WTC11 (cell line): ENCODE measurements around the gene ADCY2. TPM values are rescaled to one million over a fixed set of nuclear protein-coding genes. Genes with fewer than 3 reads are reported as not detected.

Experiments
- ATAC-seq: fragments of 200-7000 bp; cut with Tn5 transposase; 2 replicates; pipeline ENCODE4 v1.10.0; 2021; ENCODE audit warnings: mild to moderate bottlenecking, moderate library complexity
- CTCF ChIA-PET: fragments of 300-600 bp; sonication (Branson Sonifier 250); formaldehyde crosslinking; loops from one replicate; lab custom pipeline; 2021; ENCODE audit warnings: antibody characterized with exemption; lab: Charles Lee
- POLR2A ChIA-PET: fragments of 350-600 bp; sonication (Branson Sonifier 250); formaldehyde crosslinking; loops from one replicate; lab custom pipeline; 2021; ENCODE audit warnings: antibody characterized with exemption; lab: Charles Lee
- DNase-seq: peaks from one replicate; pipeline ENCODE4 v3.0.0; 2021; ENCODE audit warnings: low spot score
- H3K27ac Mint-ChIP-seq: 2 replicates; pipeline ENCODE4 v1.8.0; 2021; ENCODE audit warnings: mixed read lengths
- H3K27me3 Mint-ChIP-seq: 2 replicates; pipeline ENCODE4 v1.8.0; 2021; ENCODE audit warnings: low read depth, mild to moderate bottlenecking, moderate library complexity, mixed read lengths
- H3K36me3 Mint-ChIP-seq: 2 replicates; pipeline ENCODE4 v1.8.0; 2021; ENCODE audit warnings: mixed read lengths
- H3K4me1 Mint-ChIP-seq: 2 replicates; pipeline ENCODE4 v1.8.0; 2022; ENCODE audit warnings: mixed read lengths
- H3K4me3 Mint-ChIP-seq: 2 replicates; pipeline ENCODE4 v1.8.0; 2021; ENCODE audit warnings: mild to moderate bottlenecking, moderate library complexity, mixed read lengths
- H3K9me3 Mint-ChIP-seq: 2 replicates; pipeline ENCODE4 v1.8.0; 2021; ENCODE audit warnings: mixed read lengths
- ATF2 ChIP-seq: sonication (generic); formaldehyde crosslinking; IDR thresholded peaks from 2 replicates; pipeline ENCODE4 v1.8.1; 2022; ENCODE audit warnings: low read depth, missing genetic modification reagents, borderline replicate concordance
- ETV6 ChIP-seq: sonication (generic); formaldehyde crosslinking; IDR thresholded peaks from 2 replicates; pipeline ENCODE4 v1.8.1; 2022; ENCODE audit warnings: mild to moderate bottlenecking, missing genetic modification reagents
- GRHL2 ChIP-seq: fragments of 250-450 bp; sonication (Bioruptor Pico); IDR thresholded peaks from 2 replicates; pipeline ENCODE4 v1.8.0; 2022; ENCODE audit warnings: mild to moderate bottlenecking, moderate library complexity; ENCODE audit not compliant: insufficient replicate concordance, severe bottlenecking
- MLX ChIP-seq: sonication (generic); formaldehyde crosslinking; IDR thresholded peaks from 2 replicates; pipeline ENCODE4 v1.8.1; 2023; ENCODE audit warnings: mild to moderate bottlenecking, missing genetic modification reagents, moderate library complexity
- NR1H2 ChIP-seq: sonication (generic); formaldehyde crosslinking; IDR thresholded peaks from 2 replicates; pipeline ENCODE4 v1.9.0; 2021; ENCODE audit warnings: mild to moderate bottlenecking, moderate library complexity, missing genetic modification reagents
- OVOL2 ChIP-seq: fragments of 250-450 bp; sonication (Bioruptor Pico); IDR thresholded peaks from 2 replicates; pipeline ENCODE4 v1.9.0; 2021; ENCODE audit warnings: mild to moderate bottlenecking, borderline replicate concordance
- SMAD4 ChIP-seq: sonication (generic); formaldehyde crosslinking; IDR thresholded peaks from 2 replicates; pipeline ENCODE4 v1.8.0; 2022; ENCODE audit warnings: mild to moderate bottlenecking, missing genetic modification reagents
- TP53 ChIP-seq: sonication (generic); formaldehyde crosslinking; IDR thresholded peaks from 2 replicates; pipeline ENCODE4 v1.8.1; 2023; ENCODE audit warnings: mild to moderate bottlenecking, missing genetic modification reagents
- USF2 ChIP-seq: sonication (generic); formaldehyde crosslinking; IDR thresholded peaks from 2 replicates; pipeline ENCODE4 v1.8.1; 2023; ENCODE audit warnings: mild to moderate bottlenecking, missing genetic modification reagents, moderate library complexity
- ZBTB21 ChIP-seq: sonication (generic); formaldehyde crosslinking; IDR thresholded peaks from 2 replicates; pipeline ENCODE4 v1.8.1; 2023; ENCODE audit warnings: mild to moderate bottlenecking, missing genetic modification reagents, borderline replicate concordance
- ZMAT4 ChIP-seq: fragments of 250-450 bp; sonication (Bioruptor Pico); IDR thresholded peaks from 2 replicates; pipeline ENCODE4 v1.9.0; 2021; ENCODE audit warnings: mild to moderate bottlenecking
- ZNF396 ChIP-seq: fragments of 250-450 bp; sonication (Bioruptor Pico); IDR thresholded peaks from 2 replicates; pipeline ENCODE4 v1.8.0; 2021; ENCODE audit warnings: mild to moderate bottlenecking, moderate library complexity, borderline replicate concordance
- ZNF416 ChIP-seq: fragments of 250-450 bp; sonication (Bioruptor Pico); IDR thresholded peaks from 2 replicates; pipeline ENCODE4 v1.9.0; 2021; ENCODE audit warnings: mild to moderate bottlenecking, inconsistent platforms
- total RNA-seq: library from RNA; stranded (reverse); gene quantifications from 3 replicates; pipeline ENCODE4 v1.2.3, GENCODE V29; 2021
- TF ChIP-seq, protein P1 (sequence below): sonication (generic); formaldehyde crosslinking; IDR thresholded peaks from 2 replicates; pipeline ENCODE4 v1.8.1; 2022; ENCODE audit warnings: low read depth, mild to moderate bottlenecking, moderate library complexity, missing genetic modification reagents, borderline replicate concordance
- TF ChIP-seq, protein P2 (sequence below): fragments of 250-450 bp; sonication (Bioruptor Pico); conservative IDR thresholded peaks from 2 replicates; pipeline ENCODE4 v1.9.0; 2021; ENCODE audit warnings: mild to moderate bottlenecking

Gene ADCY2
- total RNA-seq, 1 experiment from 2014 or later: 142 TPM

DNA sequence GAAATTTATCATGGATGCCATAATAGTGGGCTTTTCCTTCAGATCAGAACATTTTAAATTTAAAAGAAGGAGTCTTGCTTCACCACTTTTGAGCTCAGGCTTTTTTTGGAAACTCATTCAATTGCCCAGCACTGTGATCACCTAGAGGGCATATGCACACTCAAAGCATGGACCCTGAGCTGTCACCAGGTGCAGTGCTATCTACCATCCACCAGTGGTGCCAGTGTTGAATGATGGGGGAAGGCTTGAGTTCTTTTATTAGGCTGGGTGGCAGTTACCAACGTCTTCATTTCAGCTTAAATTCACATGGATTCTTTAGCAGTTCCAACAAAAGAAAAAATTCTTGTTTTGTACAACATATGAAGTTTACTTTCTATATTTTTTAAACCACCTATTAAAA is 290.9 kb downstream of the ADCY2 start:
- Mint-ChIP-seq H3K36me3 (peaks cover 20% of the 10 kb centered on the region), H3K4me1 (peaks cover 32% of the 10 kb centered on the region), H3K4me3 (no peak overlapping the region), H3K27me3 (no peaks in the 10 kb centered on the region), H3K9me3 (no peaks in the 10 kb centered on the region), H3K27ac (no peak overlapping the region)
- POLR2A ChIA-PET: no interaction called here
- CTCF ChIA-PET: interaction anchor here (1.0 kb wide), 1 partner anchor 15 kb away, joined by 3 read pairs; no protein-coding TSS in a partner anchor
- ATAC-seq: peak; percentile 88
- TF ChIP-seq TP53 (CRISPR knock-in tag) (no peak), OVOL2 (no peak), ATF2 (no peak), GRHL2 (no peak), NR1H2 (no peak), ETV6 (CRISPR knock-in tag) (no peak), ZNF416 (CRISPR knock-in tag) (no peak), ZNF396 (CRISPR knock-in tag) (no peak), MLX (CRISPR knock-in tag) (no peak), SMAD4 (CRISPR knock-in tag) (no peak)
- TF ChIP-seq, protein P1, sequence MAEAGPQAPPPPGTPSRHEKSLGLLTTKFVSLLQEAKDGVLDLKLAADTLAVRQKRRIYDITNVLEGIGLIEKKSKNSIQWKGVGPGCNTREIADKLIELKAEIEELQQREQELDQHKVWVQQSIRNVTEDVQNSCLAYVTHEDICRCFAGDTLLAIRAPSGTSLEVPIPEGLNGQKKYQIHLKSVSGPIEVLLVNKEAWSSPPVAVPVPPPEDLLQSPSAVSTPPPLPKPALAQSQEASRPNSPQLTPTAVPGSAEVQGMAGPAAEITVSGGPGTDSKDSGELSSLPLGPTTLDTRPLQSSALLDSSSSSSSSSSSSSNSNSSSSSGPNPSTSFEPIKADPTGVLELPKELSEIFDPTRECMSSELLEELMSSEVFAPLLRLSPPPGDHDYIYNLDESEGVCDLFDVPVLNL (CRISPR knock-in tag): no peak
- DNase-seq: no peak

DNA sequence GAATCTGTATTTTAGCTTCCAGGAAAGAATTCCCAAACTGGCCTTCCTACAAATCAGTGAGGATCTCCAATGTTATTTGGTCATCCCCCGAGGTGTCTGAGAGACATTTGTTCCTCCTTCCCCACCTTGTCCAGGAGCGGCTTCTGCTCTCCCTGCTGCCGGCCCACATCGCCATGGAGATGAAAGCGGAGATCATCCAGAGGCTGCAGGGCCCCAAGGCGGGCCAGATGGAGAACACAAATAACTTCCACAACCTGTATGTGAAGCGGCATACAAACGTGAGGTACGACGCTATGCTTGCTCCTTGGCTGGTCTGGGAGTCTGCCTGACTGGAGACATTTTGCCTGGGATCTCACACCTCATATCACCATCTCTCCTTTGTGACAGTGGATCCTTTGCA is 294.6 kb downstream of the ADCY2 start:
- no peak overlapping the region for H3K4me3 Mint-ChIP-seq
- peaks cover 17% of the 10 kb centered on the region for H3K4me1 Mint-ChIP-seq
- ChIA-PET POLR2A (no interaction called here), CTCF (no interaction called here)
- DNase-seq: no peak
- no peak; the same call in 1 of the 2 replicates for ATAC-seq
- no peaks in the 10 kb centered on the region for H3K27me3 Mint-ChIP-seq
- peaks cover 45% of the 10 kb centered on the region for H3K36me3 Mint-ChIP-seq
- no peaks in the 10 kb centered on the region for H3K9me3 Mint-ChIP-seq
- no peak for TF ChIP-seq ZBTB21 (CRISPR knock-in tag)
- no peak for TF ChIP-seq ZMAT4
- TF ChIP-seq, all 79 proteins: peak for 0
- no peak overlapping the region for H3K27ac Mint-ChIP-seq

DNA sequence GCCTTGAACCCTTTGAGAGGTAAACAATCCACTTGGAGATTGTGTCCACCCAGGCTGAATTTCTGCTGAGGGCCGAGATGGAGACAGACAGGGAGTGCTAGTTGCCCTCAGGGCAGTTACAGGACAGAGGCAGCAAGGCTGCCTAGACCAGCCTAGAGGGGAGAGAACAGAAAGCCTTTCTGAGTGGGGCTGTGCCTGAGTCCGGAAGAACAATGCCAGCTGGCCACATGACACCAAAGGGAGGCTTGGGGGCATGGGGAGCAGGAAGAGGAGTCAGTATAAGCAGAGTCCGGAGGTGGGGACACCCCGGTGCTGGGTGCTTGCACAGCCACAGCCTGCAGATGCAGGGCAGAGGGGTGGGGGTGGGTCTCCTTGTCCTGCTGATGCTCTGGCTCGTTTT is 309.3 kb downstream of the ADCY2 start:
- TF ChIP-seq, protein P2, sequence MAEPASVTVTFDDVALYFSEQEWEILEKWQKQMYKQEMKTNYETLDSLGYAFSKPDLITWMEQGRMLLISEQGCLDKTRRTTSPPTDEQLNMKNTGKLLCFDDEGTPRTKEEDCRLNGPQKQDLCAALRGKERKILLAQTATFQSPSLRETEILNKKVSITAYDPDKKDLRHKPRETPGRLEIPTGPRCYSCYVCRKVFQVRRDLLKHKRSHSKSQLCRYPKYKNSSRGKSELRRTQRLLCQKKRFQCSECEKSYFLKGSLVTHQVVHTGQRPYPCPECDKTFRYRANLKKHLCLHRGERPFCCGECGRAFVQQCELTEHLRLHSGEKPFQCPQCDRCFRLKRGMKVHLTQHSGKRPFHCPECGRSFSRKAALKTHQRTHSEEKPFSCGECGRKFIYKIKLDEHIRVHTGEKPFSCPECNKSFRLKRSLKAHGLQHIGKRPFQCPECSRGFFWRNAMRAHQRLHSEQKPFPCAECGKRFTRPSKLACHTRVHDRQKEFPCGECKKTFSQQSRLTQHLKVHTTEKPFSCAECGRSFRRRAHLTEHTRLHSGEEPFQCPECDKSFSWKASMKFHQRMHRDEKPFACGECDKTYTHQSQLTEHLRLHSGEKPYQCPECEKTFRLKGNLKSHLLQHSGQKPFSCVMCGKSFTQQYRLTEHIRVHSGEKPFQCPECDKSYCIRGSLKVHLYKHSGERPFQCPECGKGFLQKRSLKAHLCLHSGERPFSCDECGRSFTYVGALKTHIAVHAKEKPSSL (CRISPR knock-in tag): no peak
- peak; percentile 31; the same call in 1 of the 2 replicates for TF ChIP-seq USF2
- Mint-ChIP-seq H3K27ac (peak overlapping the region; percentile 60), H3K9me3 (peaks cover 10% of the 10 kb centered on the region), H3K36me3 (peaks cover 72% of the 10 kb centered on the region), H3K4me1 (peaks cover 21% of the 10 kb centered on the region), H3K4me3 (no peak overlapping the region), H3K27me3 (no peaks in the 10 kb centered on the region)
- ChIA-PET POLR2A (no interaction called here), CTCF (interaction anchor here (1.2 kb wide), 1 partner anchor 40 kb away, joined by 4 read pairs; no protein-coding TSS in a partner anchor)
- peak; percentile 84 for ATAC-seq
- DNase-seq: no peak
